ENCODE measurements around the gene SPACA9.

DNA sequence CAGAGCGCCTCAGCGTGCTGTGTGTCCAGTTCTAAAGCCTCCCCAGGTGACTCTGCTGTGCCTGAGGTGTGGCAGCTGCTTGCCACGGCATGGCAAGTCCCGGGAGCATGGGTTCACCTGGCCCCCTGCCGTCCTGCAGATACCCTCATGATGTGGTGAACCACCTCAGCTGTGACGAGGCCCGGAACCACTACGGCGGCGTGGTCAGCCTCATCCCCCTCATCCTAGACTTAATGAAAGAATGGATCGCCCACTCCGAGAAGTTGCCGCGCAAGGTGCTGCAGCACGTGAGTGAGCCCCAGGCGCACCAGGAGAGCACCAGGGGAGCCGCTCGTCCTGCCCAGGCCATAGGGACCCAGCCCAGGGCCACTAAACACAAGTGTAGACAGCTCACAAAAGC lies 9.5 kb downstream of the SPACA9 start:
- TF ChIP-seq, protein P1, sequence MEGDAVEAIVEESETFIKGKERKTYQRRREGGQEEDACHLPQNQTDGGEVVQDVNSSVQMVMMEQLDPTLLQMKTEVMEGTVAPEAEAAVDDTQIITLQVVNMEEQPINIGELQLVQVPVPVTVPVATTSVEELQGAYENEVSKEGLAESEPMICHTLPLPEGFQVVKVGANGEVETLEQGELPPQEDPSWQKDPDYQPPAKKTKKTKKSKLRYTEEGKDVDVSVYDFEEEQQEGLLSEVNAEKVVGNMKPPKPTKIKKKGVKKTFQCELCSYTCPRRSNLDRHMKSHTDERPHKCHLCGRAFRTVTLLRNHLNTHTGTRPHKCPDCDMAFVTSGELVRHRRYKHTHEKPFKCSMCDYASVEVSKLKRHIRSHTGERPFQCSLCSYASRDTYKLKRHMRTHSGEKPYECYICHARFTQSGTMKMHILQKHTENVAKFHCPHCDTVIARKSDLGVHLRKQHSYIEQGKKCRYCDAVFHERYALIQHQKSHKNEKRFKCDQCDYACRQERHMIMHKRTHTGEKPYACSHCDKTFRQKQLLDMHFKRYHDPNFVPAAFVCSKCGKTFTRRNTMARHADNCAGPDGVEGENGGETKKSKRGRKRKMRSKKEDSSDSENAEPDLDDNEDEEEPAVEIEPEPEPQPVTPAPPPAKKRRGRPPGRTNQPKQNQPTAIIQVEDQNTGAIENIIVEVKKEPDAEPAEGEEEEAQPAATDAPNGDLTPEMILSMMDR (IDR thresholded peaks at IDR 0.05; ENCODE audit: insufficient read depth, low read depth, low read length): no peak
- TF ChIP-seq EZH2 (IDR thresholded peaks at IDR 0.05; ENCODE audit: insufficient read depth, low read length): no peak
